GM12878 (cell line): ENCODE measurements around the gene TTLL11.

Experiments used
- CBX3 ChIP-seq: fragments of 200-600 bp; sonication (generic); IDR thresholded peaks from 2 replicates; pipeline ENCODE4 v1.6.1; 2016; ENCODE audit warnings: low read depth, borderline replicate concordance
- CEBPB ChIP-seq, 2 experiments: fragments of 150-350 bp in 1 of 2; IDR thresholded peaks; 2 replicates each; pipeline ENCODE4 v1.6.1; 2012 to 2014; ENCODE audit warnings: low read depth in 2 of 2, low read length in 2 of 2, borderline replicate concordance in 1 of 2, inconsistent platforms in 1 of 2
- EZH2 ChIP-seq: IDR thresholded peaks from 2 replicates; pipeline ENCODE4 v1.6.1; 2012; ENCODE audit warnings: low read depth, mild to moderate bottlenecking, control low read depth, inconsistent platforms, low read length, borderline replicate concordance; ENCODE audit not compliant: control insufficient read depth
- FOXK2 ChIP-seq: fragments of 450-650 bp; IDR thresholded peaks from 2 replicates; pipeline ENCODE4 v1.6.1; 2017; ENCODE audit warnings: mild to moderate bottlenecking, moderate library complexity
- PAX8 ChIP-seq: fragments of 450-650 bp; IDR thresholded peaks from 2 replicates; pipeline ENCODE4 v1.6.1; 2017; ENCODE audit warnings: mild to moderate bottlenecking, moderate library complexity
- SPI1 ChIP-seq: IDR thresholded peaks from 2 replicates; pipeline ENCODE4 v1.6.1; 2011; ENCODE audit warnings: low read depth, mild to moderate bottlenecking, low read length, moderate library complexity, borderline replicate concordance; ENCODE audit not compliant: insufficient read depth
- TF ChIP-seq, protein P1 (sequence below), 3 experiments: IDR thresholded peaks in 2 of 3; conservative IDR thresholded peaks in 1 of 3; 2 replicates each; pipeline ENCODE4 v1.5.1; 2011; ENCODE audit warnings: low read depth in 3 of 3, low read length in 3 of 3, mild to moderate bottlenecking in 3 of 3, control low read depth in 2 of 3, moderate library complexity in 2 of 3, inconsistent platforms in 1 of 3, mixed read lengths in 1 of 3; ENCODE audit not compliant: control insufficient read depth in 2 of 3, insufficient read depth in 1 of 3; ENCODE audit errors: extremely low read depth in 1 of 3

GRCh38 chr9:122051351-122052321 lies 41.5 kb downstream of the TTLL11 start:
- no peak for TF ChIP-seq EZH2
- TF ChIP-seq, protein P1, sequence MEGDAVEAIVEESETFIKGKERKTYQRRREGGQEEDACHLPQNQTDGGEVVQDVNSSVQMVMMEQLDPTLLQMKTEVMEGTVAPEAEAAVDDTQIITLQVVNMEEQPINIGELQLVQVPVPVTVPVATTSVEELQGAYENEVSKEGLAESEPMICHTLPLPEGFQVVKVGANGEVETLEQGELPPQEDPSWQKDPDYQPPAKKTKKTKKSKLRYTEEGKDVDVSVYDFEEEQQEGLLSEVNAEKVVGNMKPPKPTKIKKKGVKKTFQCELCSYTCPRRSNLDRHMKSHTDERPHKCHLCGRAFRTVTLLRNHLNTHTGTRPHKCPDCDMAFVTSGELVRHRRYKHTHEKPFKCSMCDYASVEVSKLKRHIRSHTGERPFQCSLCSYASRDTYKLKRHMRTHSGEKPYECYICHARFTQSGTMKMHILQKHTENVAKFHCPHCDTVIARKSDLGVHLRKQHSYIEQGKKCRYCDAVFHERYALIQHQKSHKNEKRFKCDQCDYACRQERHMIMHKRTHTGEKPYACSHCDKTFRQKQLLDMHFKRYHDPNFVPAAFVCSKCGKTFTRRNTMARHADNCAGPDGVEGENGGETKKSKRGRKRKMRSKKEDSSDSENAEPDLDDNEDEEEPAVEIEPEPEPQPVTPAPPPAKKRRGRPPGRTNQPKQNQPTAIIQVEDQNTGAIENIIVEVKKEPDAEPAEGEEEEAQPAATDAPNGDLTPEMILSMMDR (IDR thresholded peaks at IDR 0.05 in 2 of 3, conservative IDR thresholded peaks at IDR 0.05 in 1 of 3; ENCODE audit: control insufficient read depth in 2 of 3, extremely low read depth in 1 of 3, insufficient read depth in 1 of 3, low read depth in 3 of 3, low read length in 3 of 3): no peak
- no peak for TF ChIP-seq CEBPB (IDR thresholded peaks at IDR 0.05; ENCODE audit: borderline replicate concordance in 1 of 2, low read depth in 2 of 2, low read length in 2 of 2)
- TF ChIP-seq SPI1: no peak
- no peak for TF ChIP-seq CBX3
- TF ChIP-seq PAX8: no peak
- no peak for TF ChIP-seq FOXK2
